B cell (primary cell): Measurements from ENCODE around the gene LAMA2. TPM values are rescaled to one million over a fixed set of nuclear protein-coding genes. Genes with fewer than 3 reads are reported as not detected.

Source experiments
- ATAC-seq: fragments of 200-7000 bp; cut with Tn5 transposase; one replicate; pipeline ENCODE4 v1.10.0; 2021; ENCODE audit warnings: low read depth, mild to moderate bottlenecking, moderate number of reproducible peaks, moderate library complexity
- CTCF ChIA-PET: fragments of 350-600 bp; sonication (Branson Sonifier 250); formaldehyde crosslinking; loops from one replicate; lab custom pipeline; 2021; ENCODE audit warnings: antibody characterized with exemption, inconsistent platforms; lab: Charles Lee
- POLR2A ChIA-PET: fragments of 350-600 bp; sonication (Branson Sonifier 250); formaldehyde crosslinking; loops from one replicate; lab custom pipeline; 2021; ENCODE audit warnings: antibody characterized with exemption; lab: Charles Lee
- DNase-seq: peaks from one replicate; pipeline ENCODE4 v3.0.0; 2013
- H2AFZ ChIP-seq: 2 replicates; pipeline ENCODE4 v1.6.1; 2012; ENCODE audit warnings: mild to moderate bottlenecking, low read depth, low read length; ENCODE audit not compliant: insufficient read depth, poor library complexity, severe bottlenecking
- H3K27ac ChIP-seq, 2 donors: 1 replicate in 1 of 2; 2 replicates in 1 of 2; pipeline ENCODE4 v1.5.1; 2012 to 2013; ENCODE audit warnings: low read length in 2 of 2, mild to moderate bottlenecking in 2 of 2, moderate library complexity in 1 of 2
- H3K27me3 ChIP-seq, 4 experiments: fragments of 200-600 bp in 1 of 4; sonication (generic) in 1 of 4; replicated peaks in 1 of 4; 1 replicate in 2 of 4; 2 replicates in 2 of 4; pipeline versions ENCODE4 v1.6.1 to v1.7.0; 2013 to 2016; ENCODE audit warnings: low read length in 3 of 4, mild to moderate bottlenecking in 2 of 4, mixed read lengths in 1 of 4, moderate library complexity in 1 of 4; ENCODE audit not compliant: insufficient read depth in 4 of 4, control insufficient read depth in 3 of 4; ENCODE audit errors: control extremely low read depth in 1 of 4
- H3K36me3 ChIP-seq, 2 experiments: replicated peaks in 1 of 2; 1 replicate in 1 of 2; 2 replicates in 1 of 2; pipeline versions ENCODE4 v1.6.1 to v1.7.1; 2013; ENCODE audit warnings: low read length in 1 of 2; ENCODE audit not compliant: insufficient read depth in 2 of 2, control insufficient read depth in 1 of 2; ENCODE audit errors: control extremely low read depth in 1 of 2, extremely low read depth in 1 of 2
- H3K4me1 ChIP-seq, 2 donors: fragments of 200-600 bp in 1 of 2; sonication (generic) in 1 of 2; 1 replicate in 1 of 2; 2 replicates in 1 of 2; pipeline versions ENCODE4 v1.5.1 to v1.6.1; 2013 to 2017; ENCODE audit warnings: low read length in 2 of 2; ENCODE audit not compliant: control insufficient read depth in 2 of 2, insufficient read depth in 2 of 2
- H3K4me2 ChIP-seq: replicated peaks from 2 replicates; pipeline ENCODE3; 2012; ENCODE audit warnings: mild to moderate bottlenecking, low read depth, low read length; ENCODE audit not compliant: poor library complexity, severe bottlenecking
- H3K4me3 ChIP-seq, 5 experiments: fragments of 200-600 bp in 1 of 5; sonication (generic) in 1 of 5; 1 replicate in 3 of 5; 2 replicates in 2 of 5; pipeline versions ENCODE4 v1.5.1 to v1.7.0; 2011 to 2016; ENCODE audit warnings: low read length in 4 of 5, mild to moderate bottlenecking in 4 of 5, low read depth in 2 of 5, control low read depth in 1 of 5, moderate library complexity in 1 of 5; ENCODE audit not compliant: insufficient read depth in 1 of 5; ENCODE audit errors: control extremely low read depth in 1 of 5, extremely low read depth in 1 of 5
- H3K79me2 ChIP-seq: fragments of 200-600 bp; sonication (generic); one replicate; pipeline ENCODE4 v1.6.0; 2016; ENCODE audit warnings: low read length; ENCODE audit not compliant: control insufficient read depth, insufficient read depth
- H3K9ac ChIP-seq: fragments of 200-600 bp; sonication (generic); 2 replicates; pipeline ENCODE4 v1.6.1; 2017; ENCODE audit warnings: mild to moderate bottlenecking, low read length, moderate library complexity
- H3K9me3 ChIP-seq, 3 donors: one replicate each; pipeline versions ENCODE4 v1.6.1 to v1.7.1; 2013; ENCODE audit warnings: low read length in 2 of 3; ENCODE audit not compliant: control insufficient read depth in 2 of 3, insufficient read depth in 1 of 3; ENCODE audit errors: control extremely low read depth in 1 of 3
- H4K20me1 ChIP-seq: 2 replicates; pipeline ENCODE4 v1.6.0; 2012; ENCODE audit warnings: mild to moderate bottlenecking, low read length; ENCODE audit not compliant: insufficient read depth, control insufficient read depth, poor library complexity, severe bottlenecking
- H3K27ac Mint-ChIP-seq: one replicate; pipeline ENCODE4 v1.8.0; 2021; ENCODE audit warnings: mixed read lengths
- H3K27me3 Mint-ChIP-seq: one replicate; pipeline ENCODE4 v1.8.0; 2021; ENCODE audit warnings: mixed read lengths
- H3K4me1 Mint-ChIP-seq: one replicate; pipeline ENCODE4 v1.8.0; 2021; ENCODE audit warnings: mixed read lengths
- H3K4me3 Mint-ChIP-seq: one replicate; pipeline ENCODE4 v1.8.0; 2021; ENCODE audit warnings: mixed read lengths
- H3K9me3 Mint-ChIP-seq: one replicate; pipeline ENCODE4 v1.8.0; 2022; ENCODE audit warnings: mixed read lengths; ENCODE audit not compliant: insufficient read depth
- EZH2 ChIP-seq: IDR thresholded peaks from 2 replicates; pipeline ENCODE4 v1.6.1; 2012; ENCODE audit warnings: borderline replicate concordance, low read depth, mild to moderate bottlenecking, moderate library complexity, low read length; ENCODE audit not compliant: insufficient read depth, poor library complexity, severe bottlenecking
- WGBS: methylation state at CpG from one replicate; pipeline ENCODE4 v1.1.5; 2013; ENCODE audit warnings: missing lambda C conversion rate; ENCODE audit not compliant: insufficient coverage; 5-methylcytosine and 5-hydroxymethylcytosine counted together
- intact Hi-C: fragments of 100-400 bp; cut with micrococcal nuclease; formaldehyde crosslinking; loops from one replicate; pipeline ENCODE4 v1.10.0; 2022
- polyA plus RNA-seq: library from polyadenylated mRNA; depleted of rRNA; stranded (reverse); fragments of >200 nt; gene quantifications from 2 replicates; pipeline ENCODE4 v1.2.3, GENCODE V29; 2012
- total RNA-seq, 2 donors: library from RNA; stranded (reverse); fragments of 120-200 nt in 1 of 2; gene quantifications; 1 replicate in 1 of 2; 2 replicates in 1 of 2; pipeline versions ENCODE4 v1.2.3 to v1.2.4, GENCODE V29; 2013 to 2022
- TF ChIP-seq, protein P1 (sequence below): fragments of 200-600 bp; IDR thresholded peaks from one replicate; pipeline ENCODE4 v1.8.0; 2022; ENCODE audit warnings: antibody characterized with exemption, mild to moderate bottlenecking

The LAMA2 gene
- total and polyA plus RNA-seq, 2 donors (not counting 1 experiment from before 2014, with no cell fraction given) = 0.16 TPM; not detected in 1

DNA sequence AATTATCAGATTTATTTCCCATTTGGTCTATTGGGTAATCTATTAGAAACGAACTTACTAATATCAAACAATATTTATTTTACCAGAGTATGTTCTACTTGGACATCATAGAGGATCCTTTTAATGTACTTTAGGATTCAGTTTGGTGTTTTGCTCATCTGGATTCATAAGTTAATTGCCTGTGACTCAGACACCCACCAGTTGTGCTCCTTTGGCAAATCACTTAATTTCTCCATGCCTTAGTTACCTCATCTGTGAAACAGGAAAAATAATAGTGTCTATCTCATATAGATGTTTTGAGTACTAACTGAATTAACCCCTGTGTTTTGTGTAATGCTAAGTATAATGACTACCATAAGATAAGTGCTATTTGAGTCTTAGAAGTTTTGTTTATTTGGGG, 292.1 kb downstream of the LAMA2 start:
- no peaks in the 10 kb centered on the region for H3K36me3 ChIP-seq
- H3K9me3 Mint-ChIP-seq = no peaks in the 10 kb centered on the region
- WGBS = no CpG with 5 or more reads among the region's 1 CpG
- no peaks in the 10 kb centered on the region for H3K4me1 ChIP-seq
- H3K4me2 ChIP-seq = no peak overlapping the region
- H3K4me1 Mint-ChIP-seq = no peaks in the 10 kb centered on the region
- intact Hi-C loops = no loop called here
- POLR2A ChIA-PET = no interaction called here
- H3K4me3 ChIP-seq = no peak overlapping the region
- no peak overlapping the region for H3K9ac ChIP-seq
- no peaks in the 10 kb centered on the region for H3K9me3 ChIP-seq
- DNase-seq (no peak), ATAC-seq (no peak)
- no peak overlapping the region for H2AFZ ChIP-seq
- peaks cover 3% of the 10 kb centered on the region for H3K27me3 Mint-ChIP-seq
- no peak overlapping the region for H3K27ac ChIP-seq
- H3K27me3 ChIP-seq = no peaks in the 10 kb centered on the region
- H3K79me2 ChIP-seq = no peaks in the 10 kb centered on the region
- no peak overlapping the region for H3K4me3 Mint-ChIP-seq
- CTCF ChIA-PET = no interaction called here
- no peaks in the 10 kb centered on the region for H4K20me1 ChIP-seq
- H3K27ac Mint-ChIP-seq = no peak overlapping the region
- no peak for TF ChIP-seq EZH2
- TF ChIP-seq, protein P1, sequence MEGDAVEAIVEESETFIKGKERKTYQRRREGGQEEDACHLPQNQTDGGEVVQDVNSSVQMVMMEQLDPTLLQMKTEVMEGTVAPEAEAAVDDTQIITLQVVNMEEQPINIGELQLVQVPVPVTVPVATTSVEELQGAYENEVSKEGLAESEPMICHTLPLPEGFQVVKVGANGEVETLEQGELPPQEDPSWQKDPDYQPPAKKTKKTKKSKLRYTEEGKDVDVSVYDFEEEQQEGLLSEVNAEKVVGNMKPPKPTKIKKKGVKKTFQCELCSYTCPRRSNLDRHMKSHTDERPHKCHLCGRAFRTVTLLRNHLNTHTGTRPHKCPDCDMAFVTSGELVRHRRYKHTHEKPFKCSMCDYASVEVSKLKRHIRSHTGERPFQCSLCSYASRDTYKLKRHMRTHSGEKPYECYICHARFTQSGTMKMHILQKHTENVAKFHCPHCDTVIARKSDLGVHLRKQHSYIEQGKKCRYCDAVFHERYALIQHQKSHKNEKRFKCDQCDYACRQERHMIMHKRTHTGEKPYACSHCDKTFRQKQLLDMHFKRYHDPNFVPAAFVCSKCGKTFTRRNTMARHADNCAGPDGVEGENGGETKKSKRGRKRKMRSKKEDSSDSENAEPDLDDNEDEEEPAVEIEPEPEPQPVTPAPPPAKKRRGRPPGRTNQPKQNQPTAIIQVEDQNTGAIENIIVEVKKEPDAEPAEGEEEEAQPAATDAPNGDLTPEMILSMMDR = no peak

GRCh38 chr6:129177801-129178200, 294.9 kb downstream of the LAMA2 start:
- POLR2A ChIA-PET = no interaction called here
- no peaks in the 10 kb centered on the region for H3K9me3 ChIP-seq
- H3K36me3 ChIP-seq = no peaks in the 10 kb centered on the region
- no peaks in the 10 kb centered on the region for H3K9me3 Mint-ChIP-seq
- no peak overlapping the region for H3K27ac Mint-ChIP-seq
- CTCF ChIA-PET = no interaction called here
- no peaks in the 10 kb centered on the region for H3K79me2 ChIP-seq
- TF ChIP-seq, protein P1 = no peak
- TF ChIP-seq EZH2 = no peak
- WGBS = no CpG with 5 or more reads among the region's 4 CpGs
- DNase-seq (no peak), ATAC-seq (no peak)
- no peaks in the 10 kb centered on the region for H3K4me1 Mint-ChIP-seq
- no peak overlapping the region for H3K4me3 ChIP-seq
- no peak overlapping the region for H3K9ac ChIP-seq
- no peaks in the 10 kb centered on the region for H4K20me1 ChIP-seq
- no peak overlapping the region for H3K4me2 ChIP-seq
- H3K4me3 Mint-ChIP-seq = no peak overlapping the region
- no peaks in the 10 kb centered on the region for H3K27me3 ChIP-seq
- H3K27me3 Mint-ChIP-seq = peaks cover 3% of the 10 kb centered on the region
- H3K27ac ChIP-seq = no peak overlapping the region
- no peak overlapping the region for H2AFZ ChIP-seq
- H3K4me1 ChIP-seq = no peaks in the 10 kb centered on the region
- intact Hi-C loops = no loop called here
